NCI-H345 treated with DMSO at 0.1 percent for 48 hours (cell line): ENCODE measurements around the gene TERT.

Source experiments
- DNase-seq: peaks from one replicate; lab custom pipeline; 2025; ENCODE audit not compliant: unreplicated experiment; lab: John Stamatoyannopoulos, UW

The TERT gene

DNA sequence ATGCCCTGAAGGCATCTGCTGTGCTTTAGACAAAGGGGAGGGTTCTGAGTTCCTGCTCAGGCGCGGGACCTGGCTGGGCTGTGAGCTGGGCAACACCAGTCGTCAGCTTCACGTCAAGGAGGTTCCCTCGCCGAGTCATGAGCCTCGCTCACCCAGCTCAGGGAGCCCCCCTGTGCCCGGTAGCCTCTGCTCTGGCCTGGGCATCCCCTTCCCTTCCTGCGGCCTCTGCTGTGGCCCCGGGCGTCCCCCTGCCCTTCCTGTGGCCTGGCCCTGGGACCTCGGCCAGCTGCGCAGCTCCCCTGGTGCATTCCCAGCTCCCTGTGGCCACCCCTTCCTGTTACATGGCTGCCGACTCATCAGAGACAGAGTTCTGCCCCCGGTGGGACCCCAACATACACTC, 29.8 kb downstream of the TERT start:
- DNase-seq, result no peak

DNA sequence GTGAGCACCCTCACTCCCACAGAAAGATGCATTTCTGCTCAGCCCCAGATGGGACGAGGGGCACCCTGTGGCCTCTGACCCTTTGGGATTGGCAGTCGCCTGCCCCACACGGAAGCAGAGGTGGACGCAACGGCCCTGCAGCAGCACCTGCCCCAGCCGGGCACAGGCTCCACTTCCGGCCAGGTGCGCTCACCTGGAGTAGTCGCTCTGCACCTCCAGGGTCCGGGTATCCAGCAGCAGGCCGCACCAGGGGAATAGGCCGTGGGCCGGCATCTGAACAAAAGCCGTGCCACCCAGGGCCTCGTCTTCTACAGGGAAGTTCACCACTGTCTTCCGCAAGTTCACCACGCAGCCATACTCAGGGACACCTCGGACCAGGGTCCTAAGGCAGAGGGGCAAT, 30.7 kb downstream of the TERT start:
- no peak for DNase-seq

DNA sequence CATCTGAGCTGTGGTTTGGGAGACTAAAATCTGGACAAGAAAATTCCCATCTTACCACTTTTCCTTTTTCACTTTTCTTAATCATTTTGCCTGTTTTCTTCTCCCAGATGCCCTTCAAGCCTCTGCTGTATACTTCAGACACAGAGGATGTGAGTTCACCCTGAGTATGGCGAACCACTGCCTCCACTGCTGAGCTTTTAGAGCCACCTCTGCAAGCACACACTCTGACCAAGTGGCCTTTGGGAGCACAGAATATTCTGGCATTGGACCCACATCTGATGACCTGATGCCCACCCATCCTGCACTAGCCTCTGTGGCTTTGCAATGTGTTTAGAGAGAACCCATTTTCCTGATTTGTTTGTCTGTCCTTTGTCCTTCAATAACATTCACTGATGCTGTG, 32.5 kb downstream of the TERT start:
- DNase-seq, result no peak

DNA sequence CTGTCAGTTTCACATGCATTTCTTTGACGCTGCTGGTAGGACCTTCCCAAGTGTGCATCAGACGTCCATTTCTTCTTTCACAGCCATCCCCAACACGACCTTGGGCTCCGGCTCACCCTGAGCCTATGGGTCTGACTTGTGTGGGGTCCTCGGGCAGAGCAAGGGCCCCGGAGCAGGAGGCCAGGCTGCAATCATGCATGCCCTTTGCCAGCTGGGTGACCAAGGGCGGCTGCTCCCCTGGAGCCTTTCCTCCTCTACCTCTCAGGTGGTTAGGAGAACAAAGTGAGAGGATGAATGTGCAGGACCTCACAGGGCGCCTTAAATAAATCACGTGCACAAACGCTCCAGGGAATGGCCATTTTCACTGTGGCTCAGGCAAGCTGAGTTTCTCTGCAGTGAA, 33.2 kb downstream of the TERT start:
- no peak for DNase-seq

DNA sequence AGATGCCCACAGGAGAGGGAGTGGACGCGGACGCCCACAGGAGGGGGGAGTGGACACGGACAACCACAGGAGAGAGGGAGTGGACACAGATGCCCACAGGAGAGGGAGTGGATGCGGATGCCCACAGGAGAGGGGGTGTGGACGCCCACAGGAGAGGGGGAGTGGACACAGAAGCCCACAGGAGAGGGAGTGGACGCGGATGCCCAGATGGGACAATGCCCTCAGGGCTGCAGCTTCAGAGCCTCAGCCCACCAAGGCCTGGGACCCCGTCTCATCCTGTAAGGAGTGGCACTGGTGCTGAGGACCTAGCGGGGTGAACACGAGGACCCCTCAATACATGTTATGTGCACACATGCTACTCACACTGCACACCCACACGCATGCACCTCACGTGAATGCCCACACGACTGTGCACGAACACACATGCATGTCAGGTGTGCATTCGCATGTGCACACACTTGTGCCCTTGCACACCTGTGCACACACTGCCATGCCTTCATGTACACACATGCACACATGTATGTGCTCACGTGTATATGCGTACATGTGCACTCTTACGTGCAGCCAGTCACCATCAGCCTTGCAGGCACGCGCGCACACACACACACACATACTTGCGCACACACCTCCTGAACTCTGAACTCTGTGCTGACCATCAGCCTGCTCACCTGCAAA, 34.9 kb downstream of the TERT start:
- no peak for DNase-seq

DNA sequence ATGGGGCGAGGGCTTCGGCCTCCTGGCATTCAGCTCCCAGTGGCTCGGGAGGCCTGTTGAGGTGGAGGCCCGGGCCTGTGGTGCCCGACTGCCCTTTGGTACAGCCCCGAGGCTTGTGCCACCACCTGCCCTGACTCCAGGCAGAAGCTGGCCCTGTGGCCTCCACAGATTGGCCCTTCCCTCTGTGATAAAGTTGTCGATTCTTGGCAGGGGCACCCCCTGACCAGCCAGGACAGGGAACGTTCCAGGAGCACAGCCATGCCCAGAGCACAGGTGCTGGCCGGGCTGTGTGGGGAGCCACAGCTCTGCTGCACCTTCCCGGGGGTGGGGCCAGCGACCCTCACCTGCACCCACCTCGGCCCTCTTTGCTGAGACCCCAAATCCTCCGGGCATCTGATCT, 37.0 kb downstream of the TERT start:
- DNase-seq, result no peak

DNA sequence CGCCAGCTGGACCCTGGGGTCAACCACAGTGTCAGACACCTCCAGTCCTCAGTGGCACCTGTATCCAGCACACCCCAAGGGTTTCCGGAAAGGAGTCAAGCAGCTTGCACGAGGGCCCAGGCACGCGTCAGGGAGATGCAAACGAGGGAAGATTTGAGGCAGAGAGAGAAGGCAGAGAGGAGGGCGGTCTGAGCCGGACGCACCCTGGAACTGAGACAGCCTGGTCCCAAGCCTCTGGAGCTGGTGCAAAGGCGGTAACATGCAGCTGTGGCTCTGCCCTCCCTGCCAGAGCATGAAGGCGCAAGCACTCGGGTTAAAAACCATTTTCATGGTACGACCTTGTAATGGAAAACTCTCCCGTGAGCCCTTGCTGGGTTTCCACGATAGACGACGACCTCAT, 37.5 kb downstream of the TERT start:
- no peak for DNase-seq

DNA sequence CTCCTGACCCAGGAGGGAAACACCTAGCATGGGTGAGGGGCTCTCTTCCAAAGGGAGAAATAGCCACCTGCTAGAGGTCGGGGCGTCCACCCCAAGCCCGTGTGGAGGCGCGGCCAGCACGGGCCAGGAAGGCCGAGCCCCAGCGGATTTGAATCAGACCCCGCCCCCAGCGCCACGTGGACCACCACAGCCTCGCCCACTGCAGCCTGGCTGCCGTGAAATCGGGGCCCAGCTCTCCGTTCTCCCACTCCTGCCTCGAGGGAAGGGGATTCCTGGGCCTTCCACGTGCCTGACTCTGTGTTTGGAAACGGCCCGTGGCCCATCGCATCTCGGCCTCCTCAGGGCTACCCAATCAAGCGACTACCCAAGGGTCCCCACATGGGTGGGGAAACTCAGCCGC, 38.1 kb downstream of the TERT start:
- no peak for DNase-seq

DNA sequence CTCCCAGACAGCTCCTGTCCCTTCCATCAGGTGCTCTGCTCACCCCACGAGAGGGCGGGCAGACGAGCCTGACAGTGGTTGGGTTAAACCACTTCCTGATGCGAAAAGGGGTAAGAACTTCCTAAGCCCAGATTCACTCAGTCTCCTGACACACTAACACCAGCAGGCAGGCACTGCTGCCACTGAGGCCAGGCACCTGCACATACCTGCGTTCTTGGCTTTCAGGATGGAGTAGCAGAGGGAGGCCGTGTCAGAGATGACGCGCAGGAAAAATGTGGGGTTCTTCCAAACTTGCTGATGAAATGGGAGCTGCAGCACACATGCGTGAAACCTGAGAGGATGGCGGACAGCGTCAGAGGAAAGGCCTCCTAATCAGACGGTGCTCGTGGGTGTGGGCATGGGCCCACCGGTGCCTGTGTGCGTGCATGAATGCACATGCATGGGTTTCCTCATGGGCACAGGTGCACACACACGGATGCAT, 39.7 kb downstream of the TERT start:
- DNase-seq, result no peak

DNA sequence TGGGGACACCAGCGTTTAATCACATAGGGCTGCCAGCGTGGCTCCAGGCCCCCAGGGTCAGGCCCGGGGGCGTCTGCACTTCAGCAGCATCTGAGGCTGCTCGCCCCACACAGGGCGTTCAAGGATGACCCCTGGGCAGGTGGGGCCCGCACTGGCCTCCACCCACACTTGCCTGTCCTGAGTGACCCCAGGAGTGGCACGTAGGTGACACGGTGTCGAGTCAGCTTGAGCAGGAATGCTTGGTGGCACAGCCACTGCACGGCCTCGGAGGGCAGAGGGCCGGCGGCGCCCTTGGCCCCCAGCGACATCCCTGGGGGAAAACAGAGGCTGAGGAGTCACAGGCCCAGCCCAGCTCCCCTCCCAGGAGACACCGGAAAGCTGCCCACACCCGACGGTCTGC, 40.7 kb downstream of the TERT start:
- DNase-seq, result no peak

DNA sequence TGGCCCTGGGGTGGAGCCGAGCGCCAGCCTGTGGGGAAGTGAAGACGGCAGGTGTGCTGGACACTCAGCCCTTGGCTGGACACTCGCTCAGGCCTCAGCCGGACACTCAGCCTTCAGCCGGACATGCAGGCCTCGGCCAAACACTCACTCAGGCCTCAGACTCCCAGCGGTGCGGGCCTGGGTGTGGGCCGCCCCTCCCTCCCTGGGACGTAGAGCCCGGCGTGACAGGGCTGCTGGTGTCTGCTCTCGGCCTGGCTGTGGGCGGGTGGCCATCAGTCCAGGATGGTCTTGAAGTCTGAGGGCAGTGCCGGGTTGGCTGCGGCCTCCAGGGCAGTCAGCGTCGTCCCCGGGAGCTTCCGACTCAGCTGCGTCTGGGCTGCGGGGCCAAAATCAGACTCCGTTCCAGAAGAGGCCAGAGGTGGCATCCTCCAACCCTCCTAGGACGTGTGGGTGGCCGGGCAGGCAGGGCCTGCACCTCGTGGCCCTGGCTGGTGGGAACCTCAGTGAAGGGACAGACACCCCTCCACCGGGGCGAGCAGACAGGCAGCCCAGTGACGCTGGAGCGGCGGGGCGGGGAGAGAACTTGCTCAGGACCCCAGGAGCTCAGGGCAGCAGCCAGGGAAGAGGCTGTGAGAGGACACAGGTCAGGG, 41.3 kb downstream of the TERT start:
- no peak for DNase-seq

DNA sequence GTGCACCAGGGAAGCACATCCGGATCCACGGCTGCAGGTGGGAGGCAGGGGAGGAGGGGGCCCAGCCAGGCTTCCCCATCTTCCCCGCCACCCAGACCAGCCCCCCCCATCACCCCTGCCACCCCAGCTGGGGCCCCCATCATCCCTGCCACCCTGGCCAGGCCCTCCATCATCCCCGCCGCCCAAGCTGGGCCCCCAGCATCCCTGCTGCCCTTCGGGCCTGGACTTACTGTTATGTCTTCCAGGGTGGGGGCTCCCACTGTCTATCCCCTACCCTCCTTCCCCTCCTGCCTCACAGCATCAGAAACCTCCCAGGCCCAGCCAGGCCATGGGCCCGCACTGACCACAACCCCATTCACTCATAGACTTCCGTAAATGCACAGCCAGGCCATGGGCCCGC, 42.2 kb downstream of the TERT start:
- DNase-seq, result no peak

DNA sequence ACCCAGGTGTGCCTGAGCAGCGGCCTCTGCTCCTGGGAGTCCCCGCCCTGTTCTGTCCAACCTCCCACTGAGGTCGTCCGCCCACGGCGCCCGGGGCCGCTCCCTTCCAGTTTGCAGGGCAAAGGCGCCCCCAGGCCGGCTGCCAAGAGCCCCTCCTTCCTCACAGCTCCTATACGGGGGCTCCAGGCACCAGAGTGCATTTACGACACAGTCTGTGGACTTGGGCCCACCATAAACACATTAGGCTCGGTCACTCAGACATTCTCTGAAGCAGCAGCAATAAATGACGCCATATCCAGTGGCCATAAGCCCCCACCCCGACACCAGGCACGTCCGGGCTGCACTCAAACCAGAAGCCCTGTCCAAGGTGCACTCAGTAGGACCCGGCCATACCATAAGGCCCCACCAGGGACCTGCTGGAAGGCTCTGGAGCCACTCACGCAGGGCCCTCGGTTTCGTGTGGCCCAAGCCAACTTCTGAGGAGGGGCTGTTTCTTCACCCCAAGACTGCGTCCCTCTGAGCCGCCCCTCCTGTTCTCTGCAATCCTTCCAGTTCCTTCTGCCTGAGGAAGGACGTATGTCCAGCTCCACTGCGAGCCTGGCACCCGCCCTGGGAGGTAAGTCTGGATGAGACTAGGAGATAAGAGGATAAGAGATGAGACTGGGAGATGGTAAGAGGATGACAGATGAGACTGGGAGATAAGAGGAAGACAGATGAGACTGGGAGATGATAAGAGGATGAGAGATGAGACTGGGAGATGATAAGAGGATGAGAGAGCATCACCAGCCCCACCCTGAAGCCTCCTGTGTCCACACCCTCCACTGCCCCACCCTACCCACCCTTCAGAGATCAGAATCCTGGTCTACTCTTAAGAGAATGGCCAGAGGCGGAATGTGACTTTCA, 42.9 kb downstream of the TERT start:
- no peak for DNase-seq

DNA sequence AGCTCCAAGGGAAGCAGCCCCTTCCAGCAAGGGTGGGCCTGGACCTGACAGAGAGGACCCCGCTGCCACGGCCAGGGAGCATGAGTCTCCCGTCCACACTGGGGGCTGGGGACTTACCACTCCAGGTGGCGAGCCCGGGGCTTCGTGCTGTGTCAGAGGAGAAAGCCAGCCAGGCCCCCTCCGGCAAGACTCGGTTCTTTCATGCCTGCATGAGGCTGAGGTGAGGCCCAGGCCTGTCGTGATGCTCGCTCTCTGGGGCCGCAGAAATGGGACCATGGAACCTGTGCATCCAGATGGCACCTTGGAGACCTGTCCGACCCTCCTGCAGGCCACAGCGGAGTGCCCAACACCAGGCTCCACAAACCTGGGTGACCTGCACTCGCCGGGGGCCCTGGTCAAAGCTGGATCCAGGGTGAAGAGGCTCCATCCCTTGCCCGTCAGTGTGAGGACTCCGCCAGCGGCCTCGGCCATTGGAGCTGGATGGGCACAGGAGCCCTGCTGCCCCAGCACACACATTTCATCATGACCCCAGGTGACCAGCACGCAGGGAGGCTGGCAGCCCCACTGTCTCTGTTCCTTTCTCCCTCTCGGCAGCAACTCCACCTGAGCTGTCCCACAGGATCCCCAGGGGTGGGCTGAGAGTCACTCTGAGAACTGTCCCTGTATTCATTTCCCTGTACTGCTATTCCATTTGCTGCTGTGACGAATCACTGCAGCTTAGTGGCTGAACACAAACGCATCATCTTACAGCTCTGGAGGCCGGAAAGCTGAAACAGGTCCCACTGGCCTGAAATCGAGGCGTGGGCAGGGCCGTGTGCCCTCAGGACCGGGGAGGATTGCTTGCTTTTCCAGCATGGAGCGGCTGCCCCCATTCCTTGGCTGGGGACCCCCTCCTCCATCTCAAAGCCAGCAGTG, 45.2 kb downstream of the TERT start:
- no peak for DNase-seq

DNA sequence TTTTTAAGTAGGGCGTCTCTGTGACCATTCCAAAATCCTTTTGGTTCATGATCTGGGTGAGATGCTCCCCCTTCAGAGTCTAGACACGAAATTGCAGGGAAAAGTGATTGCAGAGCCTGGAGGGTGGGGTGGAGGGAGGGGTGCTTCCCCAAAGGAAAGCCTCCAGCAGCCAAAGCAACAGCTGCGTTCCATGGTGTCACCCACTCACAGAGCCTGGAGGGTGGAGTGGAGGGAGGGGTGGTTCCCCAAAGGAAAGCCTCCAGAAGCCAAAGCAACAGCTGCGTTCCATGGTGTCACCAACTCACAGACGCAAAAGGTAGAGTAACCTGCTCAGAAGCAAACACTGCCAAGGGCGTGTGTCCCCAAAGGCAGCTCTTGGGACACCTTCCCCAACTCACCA, 47.1 kb downstream of the TERT start:
- no peak for DNase-seq

DNA sequence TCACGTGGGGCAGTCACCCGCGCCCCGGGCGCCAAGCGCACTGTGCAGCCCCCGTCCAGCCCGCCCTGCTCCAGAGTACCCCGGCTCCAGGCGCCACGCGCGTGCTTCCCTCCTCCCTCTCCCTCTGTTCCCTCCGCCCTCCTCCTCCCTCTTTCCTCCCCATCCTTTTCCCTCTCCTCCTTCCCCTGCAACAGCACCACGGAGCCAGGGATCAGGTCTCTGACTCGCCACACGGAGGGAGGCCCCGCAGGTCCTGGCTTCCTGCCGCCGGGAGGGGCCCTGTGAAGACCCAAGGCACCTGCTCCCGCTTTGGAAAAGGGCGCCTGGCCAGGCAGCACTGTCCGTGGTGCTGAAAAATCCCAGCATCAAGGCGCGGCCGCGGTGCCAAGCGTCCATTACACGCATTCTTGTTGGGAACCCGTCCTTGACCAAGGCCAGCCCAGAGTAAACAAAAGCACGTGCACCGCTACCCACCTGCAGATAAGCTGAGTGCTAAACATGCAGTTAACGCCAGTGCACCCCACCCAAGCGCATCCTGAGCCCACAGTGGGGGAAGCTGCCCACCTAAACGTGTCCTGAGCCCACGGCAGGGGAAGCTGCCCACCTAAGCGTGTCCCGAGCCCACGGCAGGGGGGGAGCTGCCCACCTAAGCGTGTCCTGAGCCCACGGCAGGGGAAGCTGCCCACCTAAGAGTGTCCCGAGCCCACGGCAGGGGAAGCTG, 48.0 kb downstream of the TERT start:
- no peak for DNase-seq

DNA sequence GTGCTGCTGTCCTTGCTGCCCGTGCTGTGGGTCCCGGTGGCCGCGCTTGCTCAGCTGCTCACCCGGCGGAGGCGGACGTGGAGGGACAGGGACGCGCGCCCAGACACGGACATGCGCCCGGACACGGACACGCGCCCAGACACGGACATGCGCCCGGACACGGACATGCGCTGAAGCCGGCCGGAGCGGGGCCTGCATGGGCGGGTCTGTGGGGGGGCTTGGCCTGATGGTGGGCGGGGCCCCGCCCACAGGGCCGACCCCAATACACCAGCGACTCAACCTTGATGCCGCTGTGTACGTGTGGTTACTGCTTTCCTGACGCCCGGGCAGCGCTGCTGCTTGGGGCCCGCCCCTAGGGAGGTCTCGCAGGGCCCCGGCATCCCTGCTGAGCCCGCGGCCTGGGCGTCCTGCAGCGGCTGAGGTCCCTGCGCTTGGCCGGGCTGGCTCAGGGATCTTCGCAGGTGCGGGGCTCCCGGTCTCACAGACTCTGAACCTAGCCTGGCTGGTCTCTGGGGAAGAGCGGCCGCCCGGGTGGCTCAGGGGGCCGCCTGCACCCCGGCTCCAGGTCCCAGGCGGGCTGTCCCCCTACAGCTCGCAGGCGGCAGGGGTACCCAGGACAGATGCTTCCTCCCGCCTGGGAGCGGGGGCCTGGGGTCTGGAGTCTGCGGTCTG, 48.8 kb downstream of the TERT start:
- DNase-seq, result no peak

DNA sequence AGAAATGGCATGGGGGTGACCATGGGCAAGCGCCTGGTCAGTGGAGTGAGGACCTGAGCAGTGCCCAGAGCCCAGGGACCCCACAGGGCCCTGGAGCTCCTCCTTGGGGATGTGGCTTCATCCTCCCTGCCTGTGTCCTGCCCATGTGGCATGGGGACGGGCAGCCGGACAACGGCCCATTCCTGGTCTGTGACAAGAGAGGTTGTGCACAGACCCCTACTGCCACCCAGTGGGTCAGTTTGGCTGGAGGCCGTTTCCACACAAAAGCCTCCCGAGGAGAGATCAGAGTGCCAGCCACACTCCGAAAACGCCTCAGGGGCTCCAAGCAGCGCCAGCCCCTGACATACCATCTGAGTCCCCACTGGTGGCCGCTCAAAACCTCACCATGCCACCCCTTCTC, 49.9 kb downstream of the TERT start:
- no peak for DNase-seq

DNA sequence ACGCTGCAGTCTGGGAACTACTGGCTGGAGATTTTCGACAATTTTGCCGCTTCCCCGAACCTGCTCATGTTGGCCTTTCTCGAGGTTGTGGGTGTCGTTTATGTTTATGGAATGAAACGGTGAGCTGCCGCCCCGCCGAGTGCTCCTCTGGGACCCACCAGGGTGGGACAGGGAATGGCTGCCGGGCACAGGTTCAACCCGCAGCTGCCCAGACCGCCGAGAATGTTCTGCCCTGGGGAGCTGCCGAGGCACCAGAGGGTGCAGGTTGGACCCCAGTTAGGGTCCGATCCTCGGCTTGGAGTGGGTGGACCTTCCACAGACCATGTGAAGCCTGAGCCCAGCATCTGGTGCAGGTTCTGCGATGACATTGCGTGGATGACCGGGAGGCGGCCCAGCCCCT, 50.6 kb downstream of the TERT start:
- no peak for DNase-seq
